Breast epithelium (tissue), 3 donors: Measurements from ENCODE around the gene ATP1B1.

Experiments used
- POLR2A ChIP-seq: fragments of 450-650 bp; IDR thresholded peaks from one replicate; pipeline ENCODE4 v1.6.1; 2016; ENCODE audit warnings: antibody characterized with exemption, mild to moderate bottlenecking, moderate library complexity
- TF ChIP-seq, protein P1 (sequence below), 3 donors: fragments of 450-650 bp; IDR thresholded peaks; one replicate each; pipeline ENCODE4 v1.5.1; 2016 to 2017; ENCODE audit warnings: antibody characterized with exemption in 3 of 3, mild to moderate bottlenecking in 3 of 3, moderate library complexity in 3 of 3

DNA sequence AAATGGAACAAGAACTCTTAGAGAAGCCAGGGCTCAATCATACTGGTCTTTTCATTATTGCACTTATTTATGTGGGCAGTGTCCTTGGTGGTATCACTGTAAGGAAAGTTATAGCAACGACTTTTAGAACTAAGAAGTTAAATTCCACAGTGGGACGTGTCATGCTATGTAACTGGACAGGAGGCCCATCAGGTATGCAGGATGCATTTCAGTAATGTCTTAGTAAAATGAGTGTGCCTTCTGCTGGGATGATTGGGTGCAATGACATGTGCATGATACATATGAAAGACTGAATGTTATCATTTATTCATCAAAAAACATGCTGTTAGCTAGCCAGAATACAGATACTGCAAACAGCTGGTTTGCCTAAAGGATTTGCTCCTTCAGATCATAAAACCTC is 6.9 kb upstream of the ATP1B1 start:
- no peak for TF ChIP-seq POLR2A
- TF ChIP-seq, protein P1, sequence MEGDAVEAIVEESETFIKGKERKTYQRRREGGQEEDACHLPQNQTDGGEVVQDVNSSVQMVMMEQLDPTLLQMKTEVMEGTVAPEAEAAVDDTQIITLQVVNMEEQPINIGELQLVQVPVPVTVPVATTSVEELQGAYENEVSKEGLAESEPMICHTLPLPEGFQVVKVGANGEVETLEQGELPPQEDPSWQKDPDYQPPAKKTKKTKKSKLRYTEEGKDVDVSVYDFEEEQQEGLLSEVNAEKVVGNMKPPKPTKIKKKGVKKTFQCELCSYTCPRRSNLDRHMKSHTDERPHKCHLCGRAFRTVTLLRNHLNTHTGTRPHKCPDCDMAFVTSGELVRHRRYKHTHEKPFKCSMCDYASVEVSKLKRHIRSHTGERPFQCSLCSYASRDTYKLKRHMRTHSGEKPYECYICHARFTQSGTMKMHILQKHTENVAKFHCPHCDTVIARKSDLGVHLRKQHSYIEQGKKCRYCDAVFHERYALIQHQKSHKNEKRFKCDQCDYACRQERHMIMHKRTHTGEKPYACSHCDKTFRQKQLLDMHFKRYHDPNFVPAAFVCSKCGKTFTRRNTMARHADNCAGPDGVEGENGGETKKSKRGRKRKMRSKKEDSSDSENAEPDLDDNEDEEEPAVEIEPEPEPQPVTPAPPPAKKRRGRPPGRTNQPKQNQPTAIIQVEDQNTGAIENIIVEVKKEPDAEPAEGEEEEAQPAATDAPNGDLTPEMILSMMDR (IDR thresholded peaks at IDR 0.05), result no peak
